Measurements from ENCODE around the gene PPARD.
A peak's percentile ranks its signal among the peaks of the same experiment; 100 is the strongest.
"Not testable (repeated sequence)": the region's sequence is repeated elsewhere in the genome, so short reads cannot be mapped to it uniquely, and the experiment has no call there.

PPARD gene

GRCh38 chr6:35382015-35382414 lies 39.7 kb downstream of the PPARD start:
- no peak for DNase-seq (ENCODE audit: low read depth)

GRCh38 chr6:35385457-35386202 lies 43.3 kb downstream of the PPARD start:
- no peak for DNase-seq (ENCODE audit: low read depth)

- DNase-seq (ENCODE audit: low read depth), result no peak
These were observed 44.6 kb downstream of the PPARD start for GRCh38 chr6:35386989-35387388.

- no peak for DNase-seq (ENCODE audit: low read depth)
These were observed 45.7 kb downstream of the PPARD start for GRCh38 chr6:35388030-35388429.

- DNase-seq (ENCODE audit: low read depth), result no peak
These were observed 46.5 kb downstream of the PPARD start for GRCh38 chr6:35388772-35389352.

GRCh38 chr6:35389386-35389785 lies 47.0 kb downstream of the PPARD start:
- DNase-seq (ENCODE audit: low read depth), result not testable (repeated sequence)

- DNase-seq (ENCODE audit: low read depth), result peak; percentile 92
These were observed 49.0 kb downstream of the PPARD start for GRCh38 chr6:35391240-35391968.

GRCh38 chr6:35392111-35392702 lies 49.8 kb downstream of the PPARD start:
- DNase-seq (ENCODE audit: low read depth), result no peak

- no peak for DNase-seq (ENCODE audit: low read depth)
These were observed 50.7 kb downstream of the PPARD start for GRCh38 chr6:35392773-35393672.

GRCh38 chr6:35396991-35397390 lies 54.6 kb downstream of the PPARD start:
- no peak for DNase-seq (ENCODE audit: low read depth)

- DNase-seq (ENCODE audit: low read depth), result no peak
These were observed 55.6 kb downstream of the PPARD start for GRCh38 chr6:35397806-35398418.

- no peak for DNase-seq (ENCODE audit: low read depth)
These were observed 56.2 kb downstream of the PPARD start for GRCh38 chr6:35398526-35398925.

GRCh38 chr6:35400111-35400510 lies 57.8 kb downstream of the PPARD start:
- no peak for DNase-seq (ENCODE audit: low read depth)

GRCh38 chr6:35400901-35401311 lies 58.5 kb downstream of the PPARD start:
- no peak for DNase-seq (ENCODE audit: low read depth)

- DNase-seq (ENCODE audit: low read depth), result no peak
These were observed 59.2 kb downstream of the PPARD start for GRCh38 chr6:35401514-35401913.

- no peak for DNase-seq (ENCODE audit: low read depth)
These were observed 59.9 kb downstream of the PPARD start for GRCh38 chr6:35402136-35402855.

GRCh38 chr6:35402856-35403191 lies 60.5 kb downstream of the PPARD start:
- no peak for DNase-seq (ENCODE audit: low read depth)

- no peak for DNase-seq (ENCODE audit: low read depth)
These were observed 61.4 kb downstream of the PPARD start for GRCh38 chr6:35403544-35404442.

GRCh38 chr6:35406711-35407485 lies 64.5 kb downstream of the PPARD start:
- no peak for DNase-seq (ENCODE audit: low read depth)

All from HS-27A (cell line).